GM18861 (cell line): ENCODE results near the gene UBE2K.
"Not testable (repeated sequence)": the region's sequence is repeated elsewhere in the genome, so short reads cannot be mapped to it uniquely, and the experiment has no call there.

Experiments used
- ATAC-seq: cut with Tn5 transposase; IDR thresholded peaks from one replicate; pipeline ENCODE4 v1.9.1; 2021; ENCODE audit not compliant: unreplicated experiment

The UBE2K gene

GRCh38 chr4:39697740-39698423, at the start of gene UBE2K:
Gene UBE2K (plus strand): TSS chr4:39698136. CDS start chr4:39698328, 192 bp downstream.
- peak; percentile 59 for ATAC-seq

GRCh38 chr4:39648213-39648612, 49.7 kb upstream of the UBE2K start:
- no peak for ATAC-seq

- no peak for ATAC-seq
Measured at GRCh38 chr4:39648827-39649558, 48.9 kb upstream of the UBE2K start.

- no peak for ATAC-seq
Measured at GRCh38 chr4:39649639-39650265, 48.2 kb upstream of the UBE2K start.

GRCh38 chr4:39651586-39651985, 46.4 kb upstream of the UBE2K start:
- ATAC-seq, result not testable (repeated sequence)

GRCh38 chr4:39655211-39655610, 42.7 kb upstream of the UBE2K start:
- ATAC-seq, result no peak

- ATAC-seq, result no peak
Measured at GRCh38 chr4:39655876-39656275, 42.1 kb upstream of the UBE2K start.

GRCh38 chr4:39656638-39657037, 41.3 kb upstream of the UBE2K start:
- ATAC-seq, result not testable (repeated sequence)

- peak; percentile 82 for ATAC-seq
Measured at GRCh38 chr4:39657465-39657864, 40.5 kb upstream of the UBE2K start.

- no peak for ATAC-seq
Measured at GRCh38 chr4:39658756-39659155, 39.2 kb upstream of the UBE2K start.

GRCh38 chr4:39660045-39660444, 37.9 kb upstream of the UBE2K start:
- no peak for ATAC-seq

- no peak for ATAC-seq
Measured at GRCh38 chr4:39660757-39661156, 37.2 kb upstream of the UBE2K start.

- no peak for ATAC-seq
Measured at GRCh38 chr4:39662683-39663082, 35.3 kb upstream of the UBE2K start.

- no peak for ATAC-seq
Measured at GRCh38 chr4:39664828-39665731, 32.9 kb upstream of the UBE2K start.

- no peak for ATAC-seq
Measured at GRCh38 chr4:39667706-39668105, 30.2 kb upstream of the UBE2K start.

GRCh38 chr4:39668887-39669286, 29.0 kb upstream of the UBE2K start:
- no peak for ATAC-seq

GRCh38 chr4:39670296-39670695, 27.6 kb upstream of the UBE2K start:
- not testable (repeated sequence) for ATAC-seq

GRCh38 chr4:39675681-39676080, 22.3 kb upstream of the UBE2K start:
- not testable (repeated sequence) for ATAC-seq

GRCh38 chr4:39681003-39681402, 16.9 kb upstream of the UBE2K start:
- not testable (repeated sequence) for ATAC-seq

GRCh38 chr4:39682138-39682537, 15.8 kb upstream of the UBE2K start:
- ATAC-seq, result peak; percentile 83

GRCh38 chr4:39685990-39686389, 11.9 kb upstream of the UBE2K start:
- no peak for ATAC-seq
